ENCODE measurements around the gene SLC35A4.

The SLC35A4 gene

DNA sequence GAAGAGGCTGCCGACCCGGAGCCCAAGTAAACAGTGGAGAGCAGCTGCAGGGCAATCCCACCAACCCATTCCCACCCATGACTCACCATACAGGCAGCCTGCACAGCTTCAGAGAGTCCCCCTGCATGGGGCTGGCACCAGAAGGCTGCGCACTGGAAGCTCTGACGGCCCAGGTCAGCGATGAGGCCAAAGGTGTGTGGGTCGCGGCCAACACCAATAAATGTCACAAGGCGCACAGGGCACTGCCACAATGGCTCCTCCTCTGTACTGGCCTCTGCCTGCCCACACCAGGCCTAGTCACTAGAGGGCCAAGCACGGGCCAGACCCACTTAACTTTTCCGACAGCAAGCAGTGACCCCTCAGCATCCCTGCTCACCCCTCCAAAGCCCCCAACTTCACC, 4.4 kb upstream of the SLC35A4 start:
- DNase-seq, result no peak
- Histone ChIP-seq H3K27me3 (replicated peaks) (no peaks in the 10 kb centered on the region), H3K36me3 (replicated peaks) (no peaks in the 10 kb centered on the region), H3K4me3 (ENCODE audit: low read depth, low read length) (no peak overlapping the region), H3K27ac (no peak overlapping the region)
- TF ChIP-seq, protein P1, sequence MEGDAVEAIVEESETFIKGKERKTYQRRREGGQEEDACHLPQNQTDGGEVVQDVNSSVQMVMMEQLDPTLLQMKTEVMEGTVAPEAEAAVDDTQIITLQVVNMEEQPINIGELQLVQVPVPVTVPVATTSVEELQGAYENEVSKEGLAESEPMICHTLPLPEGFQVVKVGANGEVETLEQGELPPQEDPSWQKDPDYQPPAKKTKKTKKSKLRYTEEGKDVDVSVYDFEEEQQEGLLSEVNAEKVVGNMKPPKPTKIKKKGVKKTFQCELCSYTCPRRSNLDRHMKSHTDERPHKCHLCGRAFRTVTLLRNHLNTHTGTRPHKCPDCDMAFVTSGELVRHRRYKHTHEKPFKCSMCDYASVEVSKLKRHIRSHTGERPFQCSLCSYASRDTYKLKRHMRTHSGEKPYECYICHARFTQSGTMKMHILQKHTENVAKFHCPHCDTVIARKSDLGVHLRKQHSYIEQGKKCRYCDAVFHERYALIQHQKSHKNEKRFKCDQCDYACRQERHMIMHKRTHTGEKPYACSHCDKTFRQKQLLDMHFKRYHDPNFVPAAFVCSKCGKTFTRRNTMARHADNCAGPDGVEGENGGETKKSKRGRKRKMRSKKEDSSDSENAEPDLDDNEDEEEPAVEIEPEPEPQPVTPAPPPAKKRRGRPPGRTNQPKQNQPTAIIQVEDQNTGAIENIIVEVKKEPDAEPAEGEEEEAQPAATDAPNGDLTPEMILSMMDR (IDR thresholded peaks at IDR 0.05; ENCODE audit: low read depth, low read length, missing control alignments), result no peak
- in situ Hi-C loops (cut with HindIII; ENCODE audit: low pct_ligation_motif_present, low sequenced_read_pairs), result no loop called here

DNA sequence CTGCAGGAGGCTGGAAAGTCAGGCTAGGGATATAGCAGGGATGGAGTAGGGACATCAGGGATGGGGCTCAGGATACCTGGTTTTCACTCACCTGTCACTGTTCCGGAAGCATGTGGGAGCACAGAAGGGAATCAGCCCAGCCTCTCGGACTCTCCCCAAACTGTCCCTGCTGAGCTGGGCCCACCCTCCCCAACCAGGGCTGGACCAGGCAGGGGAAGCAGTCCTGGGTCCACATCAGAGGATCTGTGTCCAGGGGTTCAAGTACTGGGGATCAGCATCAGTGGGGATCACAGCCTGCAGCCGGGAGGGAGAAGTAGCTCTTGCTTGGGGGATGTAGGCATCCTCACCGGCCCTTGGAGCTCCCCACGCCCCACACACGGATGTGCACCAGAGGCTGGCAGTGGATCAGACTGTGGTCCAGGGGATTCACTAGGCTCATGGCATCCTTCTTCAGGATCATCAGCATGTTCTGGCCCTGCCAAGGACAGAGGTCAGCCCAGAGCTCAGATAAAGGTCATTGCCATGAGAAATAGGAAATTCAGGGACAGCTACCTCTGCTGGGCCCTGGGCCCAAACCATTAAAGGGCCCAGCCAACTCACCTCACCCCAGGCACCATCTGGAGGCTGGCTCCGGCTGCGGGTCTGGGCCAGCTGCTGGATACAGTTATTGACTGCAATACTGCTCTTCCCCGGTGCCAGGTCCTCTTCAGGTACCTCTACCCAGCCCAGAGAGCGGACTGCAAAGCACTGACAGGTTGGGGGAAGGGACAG, 2.7 kb upstream of the SLC35A4 start:
- TF ChIP-seq, protein P1 (IDR thresholded peaks at IDR 0.05; ENCODE audit: low read depth, low read length, missing control alignments), result no peak
- no peak overlapping the region for H3K4me3 ChIP-seq (ENCODE audit: low read depth, low read length)
- DNase-seq, result no peak
- in situ Hi-C loops (cut with HindIII; ENCODE audit: low pct_ligation_motif_present, low sequenced_read_pairs), result no loop called here
- peaks cover 3% of the 10 kb centered on the region for H3K36me3 ChIP-seq (replicated peaks)
- no peaks in the 10 kb centered on the region for H3K27me3 ChIP-seq (replicated peaks)
- no peak overlapping the region for H3K27ac ChIP-seq

- no peak overlapping the region for H3K27ac ChIP-seq
- H3K36me3 ChIP-seq (replicated peaks), result peaks cover 7% of the 10 kb centered on the region
- no peak for DNase-seq
- H3K27me3 ChIP-seq (replicated peaks), result no peaks in the 10 kb centered on the region
- TF ChIP-seq, protein P1 (IDR thresholded peaks at IDR 0.05; ENCODE audit: low read depth, low read length, missing control alignments), result no peak
- in situ Hi-C loops (cut with HindIII; ENCODE audit: low pct_ligation_motif_present, low sequenced_read_pairs), result no loop called here
- H3K4me3 ChIP-seq (ENCODE audit: low read depth, low read length), result peak overlapping the region; percentile 96
Measured at GRCh38 chr5:140563596-140563995, 1.0 kb upstream of the SLC35A4 start.

GRCh38 chr5:140565024-140565779, 574 bp downstream of the SLC35A4 start:
- Histone ChIP-seq H3K36me3 (replicated peaks) (peaks cover 7% of the 10 kb centered on the region), H3K27me3 (replicated peaks) (no peaks in the 10 kb centered on the region), H3K27ac (peak overlapping the region; percentile 88), H3K4me3 (ENCODE audit: low read depth, low read length) (peak overlapping the region; percentile 96)
- DNase-seq, result peak; percentile 14
- in situ Hi-C loops (cut with HindIII; ENCODE audit: low pct_ligation_motif_present, low sequenced_read_pairs), result no loop called here
- TF ChIP-seq, protein P1 (IDR thresholded peaks at IDR 0.05; ENCODE audit: low read depth, low read length, missing control alignments), result no peak

GRCh38 chr5:140565780-140566095, 1.1 kb downstream of the SLC35A4 start:
- DNase-seq, result no peak
- TF ChIP-seq, protein P1 (IDR thresholded peaks at IDR 0.05; ENCODE audit: low read depth, low read length, missing control alignments), result no peak
- in situ Hi-C loops (cut with HindIII; ENCODE audit: low pct_ligation_motif_present, low sequenced_read_pairs), result no loop called here
- H3K4me3 ChIP-seq (ENCODE audit: low read depth, low read length), result peak overlapping the region; percentile 96
- H3K27ac ChIP-seq, result no peak overlapping the region
- H3K36me3 ChIP-seq (replicated peaks), result peaks cover 7% of the 10 kb centered on the region
- no peaks in the 10 kb centered on the region for H3K27me3 ChIP-seq (replicated peaks)
